Keratinocyte (primary cell): ENCODE measurements around the gene GRIN2D. TPM values are rescaled to one million over a fixed set of nuclear protein-coding genes. Genes with fewer than 3 reads are reported as not detected.

Experiments used
- DNase-seq: peaks from one replicate; pipeline ENCODE4 v3.0.0-alpha.2; 2011; ENCODE audit warnings: low read depth, missing footprints, low spot score
- FAIRE-seq: peaks from 2 replicates; lab custom pipeline; 2011; peaks lifted over from hg19 to GRCh38; lab: Jason Lieb, UNC
- H2AFZ ChIP-seq: 2 replicates; pipeline ENCODE4 v1.6.0; 2012; ENCODE audit warnings: low read length, control low read depth, inconsistent platforms; ENCODE audit not compliant: control insufficient read depth
- H3K27ac ChIP-seq: 2 replicates; pipeline ENCODE4 v1.5.1; 2011; ENCODE audit warnings: low read length; ENCODE audit not compliant: control insufficient read depth, insufficient read depth
- H3K27me3 ChIP-seq: 3 replicates; pipeline ENCODE4 v1.6.0; 2011; ENCODE audit warnings: low read length; ENCODE audit not compliant: control insufficient read depth, insufficient read depth; ENCODE audit errors: extremely low read depth
- H3K36me3 ChIP-seq, 2 experiments: 2 replicates in 1 of 2; 3 replicates in 1 of 2; pipeline ENCODE4 v1.5.1; 2011; ENCODE audit warnings: low read length in 2 of 2, mild to moderate bottlenecking in 1 of 2; ENCODE audit not compliant: control insufficient read depth in 2 of 2, insufficient read depth in 2 of 2; ENCODE audit errors: extremely low read depth in 1 of 2
- H3K4me1 ChIP-seq: 3 replicates; pipeline ENCODE4 v1.5.1; 2011; ENCODE audit warnings: low read length; ENCODE audit not compliant: control insufficient read depth, insufficient read depth; ENCODE audit errors: extremely low read depth
- H3K4me2 ChIP-seq: 3 replicates; pipeline ENCODE4 v1.6.0; 2011; ENCODE audit warnings: low read depth, low read length; ENCODE audit not compliant: control insufficient read depth, insufficient read depth; ENCODE audit errors: extremely low read depth
- H3K4me3 ChIP-seq, 3 experiments: fragments of 200-600 bp in 1 of 3; sonication (generic) in 1 of 3; 2 replicates in 2 of 3; 3 replicates in 1 of 3; pipeline ENCODE4 v1.5.1; 2011 to 2016; ENCODE audit warnings: low read length in 3 of 3, mild to moderate bottlenecking in 3 of 3, control low read depth in 2 of 3, inconsistent platforms in 1 of 3, low read depth in 1 of 3, mixed read lengths in 1 of 3, mixed run types in 1 of 3, moderate library complexity in 1 of 3; ENCODE audit not compliant: control insufficient read depth in 2 of 3, insufficient read depth in 2 of 3; ENCODE audit errors: extremely low read depth in 1 of 3
- H3K79me2 ChIP-seq: 2 replicates; pipeline ENCODE4 v1.6.0; 2012; ENCODE audit warnings: low read length; ENCODE audit not compliant: control insufficient read depth, insufficient read depth
- H3K9ac ChIP-seq: 3 replicates; pipeline ENCODE4 v1.6.0; 2011; ENCODE audit warnings: low read length; ENCODE audit not compliant: control insufficient read depth, insufficient read depth; ENCODE audit errors: extremely low read depth
- H3K9me1 ChIP-seq: 3 replicates; pipeline ENCODE4 v1.6.0; 2011; ENCODE audit warnings: low read length; ENCODE audit not compliant: control insufficient read depth, insufficient read depth; ENCODE audit errors: extremely low read depth
- H3K9me3 ChIP-seq: 2 replicates; pipeline ENCODE4 v1.5.1; 2012; ENCODE audit warnings: low read depth, low read length; ENCODE audit not compliant: control insufficient read depth
- H4K20me1 ChIP-seq: 3 replicates; pipeline ENCODE4 v1.6.0; 2011; ENCODE audit warnings: low read length; ENCODE audit not compliant: control insufficient read depth, insufficient read depth; ENCODE audit errors: extremely low read depth
- EZH2 ChIP-seq: IDR thresholded peaks from one replicate; pipeline ENCODE4 v1.6.1; 2012; ENCODE audit warnings: inconsistent platforms, mild to moderate bottlenecking, low read length, moderate library complexity
- dilution Hi-C: fragments of 300-500 bp; cut with MboI; formaldehyde crosslinking; loops from one replicate; pipeline ENCODE4 v1.7.0; 2020; ENCODE audit warnings: low sequenced_read_pairs; ENCODE audit not compliant: extremely low pct_ligation_motif_present
- polyA plus RNA-seq, 5 experiments: library from polyadenylated mRNA; depleted of rRNA in 3 of 5; stranded (reverse) in 3 of 5; stranded (forward) in 1 of 5; unstranded in 1 of 5; fragments of >200 nt; gene quantifications; 1 replicate in 1 of 5; 2 replicates in 3 of 5; 3 replicates in 1 of 5; pipeline versions ENCODE4 v1.2.1 to v1.2.3, GENCODE V29; 2011 to 2012; ENCODE audit warnings: missing spikeins in 2 of 5, low read depth in 1 of 5, low replicate concordance in 1 of 5
- TF ChIP-seq, protein P1 (sequence below), 3 experiments: IDR thresholded peaks in 1 of 3; conservative IDR thresholded peaks in 1 of 3; optimal IDR thresholded peaks in 1 of 3; 2 replicates in 2 of 3; 3 replicates in 1 of 3; pipeline versions ENCODE3 to v1.5.1; 2011; ENCODE audit warnings: low read length in 3 of 3, mild to moderate bottlenecking in 3 of 3, moderate library complexity in 2 of 3, control low read depth in 1 of 3, inconsistent platforms in 1 of 3; ENCODE audit not compliant: insufficient read depth in 2 of 3; ENCODE audit errors: extremely low read depth in 1 of 3

GRIN2D gene
- polyA plus RNA-seq, 1 donor (not counting 4 experiments of a cell fraction or from before 2014, with no cell fraction given), result 0.04 TPM

DNA sequence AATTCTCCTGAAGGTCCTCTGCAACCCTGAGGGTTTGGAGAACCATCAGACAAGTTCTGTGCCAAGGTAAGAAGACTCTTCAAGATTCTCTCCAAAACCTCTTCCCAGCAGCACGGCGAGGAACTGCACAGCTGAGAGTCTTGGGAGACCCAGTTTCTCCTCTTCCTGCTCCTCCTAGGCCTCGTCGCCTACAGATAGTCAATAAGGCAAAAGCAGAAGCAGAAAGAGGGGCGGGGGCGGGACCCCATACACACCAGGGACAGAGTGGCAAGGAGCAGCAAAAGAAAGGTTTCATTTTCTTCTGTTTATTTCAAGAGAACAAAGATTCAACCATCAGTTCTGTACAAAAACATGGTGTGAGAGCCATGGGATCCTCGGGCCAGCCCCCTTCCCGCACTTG, 11.2 kb upstream of the GRIN2D start:
- Histone ChIP-seq H3K9me3 (no peaks in the 10 kb centered on the region), H3K9ac (no peak overlapping the region), H3K27ac (no peak overlapping the region), H4K20me1 (peaks cover 3% of the 10 kb centered on the region), H3K36me3 (peaks cover 26 to 36% of the 10 kb centered on the region in 2 experiments), H3K4me3 (no peak overlapping the region), H3K4me1 (no peaks in the 10 kb centered on the region), H3K27me3 (no peaks in the 10 kb centered on the region), H3K79me2 (peaks cover 2% of the 10 kb centered on the region), H3K9me1 (no peaks in the 10 kb centered on the region), H3K4me2 (no peak overlapping the region), H2AFZ (no peak overlapping the region)
- TF ChIP-seq, protein P1, sequence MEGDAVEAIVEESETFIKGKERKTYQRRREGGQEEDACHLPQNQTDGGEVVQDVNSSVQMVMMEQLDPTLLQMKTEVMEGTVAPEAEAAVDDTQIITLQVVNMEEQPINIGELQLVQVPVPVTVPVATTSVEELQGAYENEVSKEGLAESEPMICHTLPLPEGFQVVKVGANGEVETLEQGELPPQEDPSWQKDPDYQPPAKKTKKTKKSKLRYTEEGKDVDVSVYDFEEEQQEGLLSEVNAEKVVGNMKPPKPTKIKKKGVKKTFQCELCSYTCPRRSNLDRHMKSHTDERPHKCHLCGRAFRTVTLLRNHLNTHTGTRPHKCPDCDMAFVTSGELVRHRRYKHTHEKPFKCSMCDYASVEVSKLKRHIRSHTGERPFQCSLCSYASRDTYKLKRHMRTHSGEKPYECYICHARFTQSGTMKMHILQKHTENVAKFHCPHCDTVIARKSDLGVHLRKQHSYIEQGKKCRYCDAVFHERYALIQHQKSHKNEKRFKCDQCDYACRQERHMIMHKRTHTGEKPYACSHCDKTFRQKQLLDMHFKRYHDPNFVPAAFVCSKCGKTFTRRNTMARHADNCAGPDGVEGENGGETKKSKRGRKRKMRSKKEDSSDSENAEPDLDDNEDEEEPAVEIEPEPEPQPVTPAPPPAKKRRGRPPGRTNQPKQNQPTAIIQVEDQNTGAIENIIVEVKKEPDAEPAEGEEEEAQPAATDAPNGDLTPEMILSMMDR (optimal IDR thresholded peaks at IDR 0.05 in 1 of 3, IDR thresholded peaks at IDR 0.05 in 1 of 3, conservative IDR thresholded peaks at IDR 0.05 in 1 of 3; ENCODE audit: extremely low read depth in 1 of 3, insufficient read depth in 2 of 3, low read length in 3 of 3), result no peak
- no peak for TF ChIP-seq EZH2
- no peak for FAIRE-seq
- dilution Hi-C loops, result no loop called here
- DNase-seq, result no peak

DNA sequence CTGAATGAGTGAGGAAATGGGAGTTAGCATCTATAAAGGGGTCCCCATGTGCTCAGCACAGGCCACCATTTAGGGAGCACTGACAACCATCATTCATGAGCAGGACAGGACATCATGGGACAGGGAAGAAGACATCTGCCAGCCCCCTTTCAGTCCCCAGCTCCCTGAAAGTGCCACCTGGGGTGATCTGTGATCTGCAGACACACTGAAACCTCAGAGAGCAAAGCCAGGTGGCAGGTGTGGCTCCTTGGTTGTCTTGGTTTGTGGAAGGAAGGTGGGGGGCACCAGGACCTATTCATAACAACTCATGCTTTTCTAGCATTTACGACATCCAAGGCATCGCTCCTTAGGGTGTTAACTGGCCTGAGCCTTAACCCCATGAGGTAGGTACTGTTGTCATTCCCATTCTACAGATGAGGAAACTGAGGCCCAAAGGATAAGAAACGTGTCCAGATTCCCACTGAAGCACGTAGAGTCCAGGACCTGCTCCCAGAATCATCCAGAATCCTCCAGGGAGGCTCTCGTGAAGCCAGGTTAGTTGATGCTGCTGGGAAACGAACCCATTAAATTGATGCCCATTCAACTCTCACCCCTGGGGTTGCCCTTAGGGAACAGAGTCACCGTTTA, 7.9 kb upstream of the GRIN2D start:
- Histone ChIP-seq H4K20me1 (peaks cover 3% of the 10 kb centered on the region), H3K27me3 (no peaks in the 10 kb centered on the region), H3K79me2 (peaks cover 11% of the 10 kb centered on the region), H3K27ac (no peak overlapping the region), H3K9ac (no peak overlapping the region), H3K9me1 (no peaks in the 10 kb centered on the region), H3K4me1 (no peaks in the 10 kb centered on the region), H2AFZ (no peak overlapping the region), H3K9me3 (no peaks in the 10 kb centered on the region), H3K4me3 (no peak overlapping the region), H3K4me2 (no peak overlapping the region), H3K36me3 (peaks cover 40 to 44% of the 10 kb centered on the region in 2 experiments)
- dilution Hi-C loops, result no loop called here
- FAIRE-seq (no peak), DNase-seq (no peak)
- TF ChIP-seq EZH2, result no peak
- TF ChIP-seq, protein P1 (optimal IDR thresholded peaks at IDR 0.05 in 1 of 3, IDR thresholded peaks at IDR 0.05 in 1 of 3, conservative IDR thresholded peaks at IDR 0.05 in 1 of 3; ENCODE audit: extremely low read depth in 1 of 3, insufficient read depth in 2 of 3, low read length in 3 of 3), result no peak
